Activated T-cell treated with anti-CD3 and anti-CD28 coated beads, Interleukin-2, amount 50 U/mL, for 48 hours (primary cell): ENCODE measurements around the gene SMYD1.

Experiments
- DNase-seq, 2 experiments: peaks; one replicate each; pipeline ENCODE4 v3.0.0-alpha.2; 2020

The SMYD1 gene

GRCh38 chr2:88148929-88149438, 81.4 kb downstream of the SMYD1 start:
- no peak for DNase-seq

GRCh38 chr2:88159481-88159880, 91.9 kb downstream of the SMYD1 start:
- DNase-seq: no peak

GRCh38 chr2:88159955-88160415, 92.4 kb downstream of the SMYD1 start:
- DNase-seq: peak; percentile 60

- DNase-seq: no peak
These were observed 92.9 kb downstream of the SMYD1 start for GRCh38 chr2:88160517-88160916.

- DNase-seq: no peak
These were observed 94.0 kb downstream of the SMYD1 start for GRCh38 chr2:88161446-88162244.
